ENCODE data around the gene INO80B.

INO80B gene

GRCh38 chr2:74502147-74502719, 47.3 kb downstream of the INO80B start:
- DNase-seq (ENCODE audit: low spot score), result peak; percentile 27

GRCh38 chr2:74502720-74503505, 48.0 kb downstream of the INO80B start:
- DNase-seq (ENCODE audit: low spot score), result peak; percentile 91

- no peak for DNase-seq (ENCODE audit: low spot score)
Measured at GRCh38 chr2:74503506-74504475, 48.9 kb downstream of the INO80B start.

GRCh38 chr2:74504591-74504990, 49.7 kb downstream of the INO80B start:
- no peak for DNase-seq (ENCODE audit: low spot score)

- no peak for DNase-seq (ENCODE audit: low spot score)
Measured at GRCh38 chr2:74505448-74506246, 50.8 kb downstream of the INO80B start.

- peak; percentile 98 for DNase-seq (ENCODE audit: low spot score)
Measured at GRCh38 chr2:74507145-74507925, 52.4 kb downstream of the INO80B start, which contains the start of gene PCGF1. Gene PCGF1, minus strand, starts transcription at chr2:74507695. Its CDS starts 27 bp downstream, at chr2:74507668.
